PFSK-1 (cell line): ENCODE results near the gene CSNK1G3.

Source experiments
- FOXP2 ChIP-seq: optimal IDR thresholded peaks from 2 replicates; pipeline ENCODE3; 2011; ENCODE audit warnings: borderline replicate concordance, control low read depth, inconsistent platforms; ENCODE audit not compliant: insufficient read depth; ENCODE audit errors: extremely low read length, extremely low read depth
- POLR2AphosphoS5 ChIP-seq: IDR thresholded peaks from 2 replicates; pipeline ENCODE4 v1.6.1; 2012; ENCODE audit warnings: low read depth, mild to moderate bottlenecking, control low read depth, low read length, moderate library complexity
- SIN3A ChIP-seq: IDR thresholded peaks from 2 replicates; pipeline ENCODE4 v1.6.1; 2012; ENCODE audit warnings: mild to moderate bottlenecking, low read length, moderate library complexity, borderline replicate concordance; ENCODE audit not compliant: insufficient read depth
- TAF1 ChIP-seq: IDR thresholded peaks from 2 replicates; pipeline ENCODE4 v1.6.1; 2012; ENCODE audit warnings: low read length, control low read depth, borderline replicate concordance; ENCODE audit not compliant: insufficient read depth
- TF ChIP-seq, protein P1 (sequence below), 2 experiments: IDR thresholded peaks; 2 replicates each; pipeline versions ENCODE4 v1.6.1 to v1.8.0; 2011 to 2012; ENCODE audit warnings: low read depth in 2 of 2, low read length in 2 of 2, control low read depth in 1 of 2, inconsistent platforms in 1 of 2, mild to moderate bottlenecking in 1 of 2, moderate library complexity in 1 of 2; ENCODE audit not compliant: insufficient read depth in 1 of 2

Gene CSNK1G3

DNA sequence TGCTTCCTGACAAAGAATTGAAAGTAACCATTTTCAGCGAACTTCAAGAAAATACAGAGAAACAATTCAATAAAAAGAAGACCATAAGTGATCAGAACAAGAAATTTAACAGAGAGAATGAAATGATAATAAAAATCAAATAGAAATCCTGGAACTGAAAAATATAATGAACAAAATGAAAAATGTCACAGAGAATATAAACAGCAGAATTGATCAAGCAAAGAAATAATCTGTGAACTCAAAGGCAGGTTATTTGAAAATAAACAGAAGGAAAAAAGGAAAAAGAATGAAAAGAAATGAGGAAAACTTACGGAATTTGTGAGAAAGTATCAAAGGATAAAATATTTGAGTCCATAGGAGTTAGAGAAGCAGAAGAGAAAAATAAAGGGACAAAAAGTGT, 114.1 kb downstream of the CSNK1G3 start:
- TF ChIP-seq FOXP2 (no peak), TAF1 (no peak), SIN3A (no peak), POLR2AphosphoS5 (no peak)
- TF ChIP-seq, protein P1, sequence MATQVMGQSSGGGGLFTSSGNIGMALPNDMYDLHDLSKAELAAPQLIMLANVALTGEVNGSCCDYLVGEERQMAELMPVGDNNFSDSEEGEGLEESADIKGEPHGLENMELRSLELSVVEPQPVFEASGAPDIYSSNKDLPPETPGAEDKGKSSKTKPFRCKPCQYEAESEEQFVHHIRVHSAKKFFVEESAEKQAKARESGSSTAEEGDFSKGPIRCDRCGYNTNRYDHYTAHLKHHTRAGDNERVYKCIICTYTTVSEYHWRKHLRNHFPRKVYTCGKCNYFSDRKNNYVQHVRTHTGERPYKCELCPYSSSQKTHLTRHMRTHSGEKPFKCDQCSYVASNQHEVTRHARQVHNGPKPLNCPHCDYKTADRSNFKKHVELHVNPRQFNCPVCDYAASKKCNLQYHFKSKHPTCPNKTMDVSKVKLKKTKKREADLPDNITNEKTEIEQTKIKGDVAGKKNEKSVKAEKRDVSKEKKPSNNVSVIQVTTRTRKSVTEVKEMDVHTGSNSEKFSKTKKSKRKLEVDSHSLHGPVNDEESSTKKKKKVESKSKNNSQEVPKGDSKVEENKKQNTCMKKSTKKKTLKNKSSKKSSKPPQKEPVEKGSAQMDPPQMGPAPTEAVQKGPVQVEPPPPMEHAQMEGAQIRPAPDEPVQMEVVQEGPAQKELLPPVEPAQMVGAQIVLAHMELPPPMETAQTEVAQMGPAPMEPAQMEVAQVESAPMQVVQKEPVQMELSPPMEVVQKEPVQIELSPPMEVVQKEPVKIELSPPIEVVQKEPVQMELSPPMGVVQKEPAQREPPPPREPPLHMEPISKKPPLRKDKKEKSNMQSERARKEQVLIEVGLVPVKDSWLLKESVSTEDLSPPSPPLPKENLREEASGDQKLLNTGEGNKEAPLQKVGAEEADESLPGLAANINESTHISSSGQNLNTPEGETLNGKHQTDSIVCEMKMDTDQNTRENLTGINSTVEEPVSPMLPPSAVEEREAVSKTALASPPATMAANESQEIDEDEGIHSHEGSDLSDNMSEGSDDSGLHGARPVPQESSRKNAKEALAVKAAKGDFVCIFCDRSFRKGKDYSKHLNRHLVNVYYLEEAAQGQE (IDR thresholded peaks at IDR 0.05; ENCODE audit: insufficient read depth in 1 of 2, low read depth in 2 of 2, low read length in 2 of 2), result no peak

- TF ChIP-seq TAF1, result no peak
- TF ChIP-seq SIN3A, result no peak
- TF ChIP-seq POLR2AphosphoS5, result no peak
- TF ChIP-seq, protein P1 (IDR thresholded peaks at IDR 0.05; ENCODE audit: insufficient read depth in 1 of 2, low read depth in 2 of 2, low read length in 2 of 2), result no peak
- TF ChIP-seq FOXP2, result no peak
Observed at GRCh38 chr5:123628860-123629544, 117.0 kb downstream of the CSNK1G3 start.

- no peak for TF ChIP-seq TAF1
- no peak for TF ChIP-seq SIN3A
- TF ChIP-seq, protein P1 (IDR thresholded peaks at IDR 0.05; ENCODE audit: insufficient read depth in 1 of 2, low read depth in 2 of 2, low read length in 2 of 2), result no peak
- no peak for TF ChIP-seq FOXP2
- no peak for TF ChIP-seq POLR2AphosphoS5
Observed at GRCh38 chr5:123636006-123636405, 124.0 kb downstream of the CSNK1G3 start.

DNA sequence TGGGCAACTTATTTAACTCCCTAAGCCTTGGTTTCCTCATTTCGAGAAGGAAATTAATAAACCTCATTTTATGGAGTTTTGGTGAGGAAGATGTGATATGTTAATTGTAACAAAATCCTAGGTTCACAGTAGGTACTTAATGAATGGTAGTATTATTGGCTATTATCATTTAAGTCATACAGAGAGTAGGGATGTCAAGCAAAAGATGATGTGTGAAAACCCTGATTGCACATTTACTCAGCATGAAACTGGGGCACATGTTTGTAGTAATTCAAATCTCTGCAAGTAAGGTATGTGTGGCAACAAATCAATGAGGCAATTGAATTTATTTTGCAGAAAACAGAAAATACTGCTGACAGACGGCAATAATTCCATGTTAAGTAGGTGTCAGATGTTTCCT, 127.3 kb downstream of the CSNK1G3 start:
- TF ChIP-seq POLR2AphosphoS5, result no peak

DNA sequence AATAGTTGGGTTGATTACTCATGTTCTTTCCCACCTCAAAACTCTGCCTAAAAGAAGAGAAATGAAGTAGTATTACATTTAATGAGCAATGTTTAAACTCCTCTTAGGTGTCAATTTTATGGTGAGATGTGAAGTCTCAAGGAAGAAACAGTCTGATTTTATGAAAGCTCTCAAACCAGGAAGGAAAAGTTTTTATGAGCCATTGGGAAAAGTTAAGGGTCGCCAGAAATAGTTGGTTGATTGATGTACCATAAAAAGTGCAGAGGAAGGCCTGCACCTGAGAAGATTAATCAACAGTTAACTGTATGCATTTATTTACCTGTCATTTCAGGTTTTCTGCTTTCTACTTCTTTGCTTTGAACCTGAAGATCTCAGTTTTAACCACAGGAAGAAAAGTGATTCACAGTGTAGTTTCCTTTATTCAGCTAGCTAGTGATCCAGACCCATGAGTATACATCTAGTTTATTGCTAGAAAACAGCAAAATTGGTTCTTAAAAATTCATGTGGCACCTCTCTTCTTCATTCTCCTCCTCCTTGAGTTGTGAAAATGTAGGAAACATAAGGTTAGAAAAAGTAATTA, 133.1 kb downstream of the CSNK1G3 start:
- no peak for TF ChIP-seq SIN3A
- TF ChIP-seq POLR2AphosphoS5, result no peak
- TF ChIP-seq TAF1, result no peak
- no peak for TF ChIP-seq FOXP2
- TF ChIP-seq, protein P1 (IDR thresholded peaks at IDR 0.05; ENCODE audit: insufficient read depth in 1 of 2, low read depth in 2 of 2, low read length in 2 of 2), result no peak
